Ovary (tissue), 3 donors: ENCODE results near the gene TPSB2.

Experiments
- CTCF ChIP-seq, 3 donors: fragments of 450-650 bp in 2 of 3; fragments of 200-600 bp in 1 of 3; IDR thresholded peaks; one replicate each; pipeline versions ENCODE4 v1.5.1 to v1.8.0; 2016 to 2022; ENCODE audit warnings: antibody characterized with exemption in 3 of 3, mild to moderate bottlenecking in 1 of 3
- POLR2A ChIP-seq: fragments of 450-650 bp; IDR thresholded peaks from one replicate; pipeline ENCODE4 v1.6.1; 2017; ENCODE audit warnings: antibody characterized with exemption, mild to moderate bottlenecking, moderate library complexity
- donor health status: DM: no; HTN: no; CAD: no.

DNA sequence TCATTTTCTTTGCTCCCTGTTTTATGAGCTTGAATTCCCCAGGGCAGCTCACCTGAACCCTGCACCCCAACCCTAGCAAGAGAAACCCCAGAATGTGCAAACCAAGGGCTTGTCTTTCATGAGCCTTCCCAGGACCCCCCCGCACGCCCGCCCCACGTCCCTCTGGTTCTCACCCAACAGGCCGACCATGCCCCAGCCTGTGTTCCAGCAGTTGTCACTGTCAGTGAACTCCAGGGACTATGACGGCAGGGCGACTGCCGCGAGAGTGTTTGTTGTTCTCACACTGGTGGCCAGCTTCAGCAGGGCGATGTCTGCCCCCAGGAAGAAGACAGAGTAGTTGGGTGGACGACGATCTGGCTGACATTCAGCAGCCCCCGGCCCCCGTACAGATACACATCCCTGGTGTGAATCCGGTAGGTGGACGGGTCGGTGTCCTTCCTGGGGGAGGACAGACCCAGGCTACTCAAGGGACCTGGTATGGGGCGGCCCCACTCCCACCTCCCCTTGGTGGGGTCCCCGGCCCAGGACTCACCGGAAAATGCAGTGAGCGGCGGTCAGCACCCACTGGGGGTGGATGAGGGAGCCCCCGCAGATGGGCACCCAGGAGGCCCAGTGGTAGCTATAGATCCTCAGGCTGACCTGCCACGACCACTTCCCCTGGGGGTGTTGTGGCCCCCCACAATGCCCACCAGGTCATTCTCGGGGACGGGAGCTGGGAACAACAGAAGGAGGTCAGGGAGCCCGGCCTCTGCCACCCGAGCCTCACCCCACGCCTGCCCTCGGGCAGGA, 46.0 kb upstream of the TPSB2 start:
- TF ChIP-seq CTCF (IDR thresholded peaks at IDR 0.05) (no peak), POLR2A (no peak)
